ENCODE data around the gene PHF1. TPM values are rescaled to one million over a fixed set of nuclear protein-coding genes. Genes with fewer than 3 reads are reported as not detected.

The PHF1 gene
- total and polyA plus RNA-seq, 4 donors = 17.2 to 128 (median 85.6) TPM

GRCh38 chr6:33407132-33407718, 3.6 kb upstream of the PHF1 start:
- peaks cover 15% of the 10 kb centered on the region for H3K4me1 ChIP-seq (ENCODE audit: control insufficient read depth, insufficient read depth, low read length)
- no peaks in the 10 kb centered on the region for H3K27me3 ChIP-seq (ENCODE audit: control insufficient read depth, insufficient read depth, low read length)
- no peak overlapping the region for H3K27ac ChIP-seq (ENCODE audit: low read depth, low read length)
- no peak overlapping the region for H3K4me3 ChIP-seq (ENCODE audit: low read depth, low read length)
- peak in 1 of 6 donors; percentile 39 for DNase-seq (ENCODE audit: low read depth in 4 of 6, low spot score in 6 of 6)
- WGBS (ENCODE audit: insufficient coverage) = 100% methylated on average over 4 of the region's 5 CpGs
- peaks cover 25% of the 10 kb centered on the region for H3K36me3 ChIP-seq (ENCODE audit: control insufficient read depth, insufficient read depth, low read length)
- no peaks in the 10 kb centered on the region for H3K9me3 ChIP-seq (ENCODE audit: control insufficient read depth, insufficient read depth, low read length)

GRCh38 chr6:33410050-33410710, 634 bp upstream of the PHF1 start:
- peaks cover 16% of the 10 kb centered on the region for H3K4me1 ChIP-seq (ENCODE audit: control insufficient read depth, insufficient read depth, low read length)
- peak overlapping the region; percentile 97 for H3K27ac ChIP-seq (ENCODE audit: low read depth, low read length)
- no peaks in the 10 kb centered on the region for H3K27me3 ChIP-seq (ENCODE audit: control insufficient read depth, insufficient read depth, low read length)
- H3K36me3 ChIP-seq (ENCODE audit: control insufficient read depth, insufficient read depth, low read length) = peaks cover 43% of the 10 kb centered on the region
- H3K9me3 ChIP-seq (ENCODE audit: control insufficient read depth, insufficient read depth, low read length) = no peaks in the 10 kb centered on the region
- H3K4me3 ChIP-seq (ENCODE audit: low read depth, low read length) = peak overlapping the region; percentile 83
- 0% methylated on average over 53 of the region's 65 CpGs for WGBS (ENCODE audit: insufficient coverage)
- peak in 5 of 6 donors; percentile 88 to 99 (median 95) for DNase-seq (ENCODE audit: low read depth in 4 of 6, low spot score in 6 of 6)

- H3K4me1 ChIP-seq (ENCODE audit: control insufficient read depth, insufficient read depth, low read length) = peaks cover 23% of the 10 kb centered on the region
- H3K4me3 ChIP-seq (ENCODE audit: low read depth, low read length) = peak overlapping the region; percentile 71
- H3K9me3 ChIP-seq (ENCODE audit: control insufficient read depth, insufficient read depth, low read length) = no peaks in the 10 kb centered on the region
- WGBS (ENCODE audit: insufficient coverage) = 36% methylated on average over 5 of the region's 6 CpGs
- H3K27ac ChIP-seq (ENCODE audit: low read depth, low read length) = peak overlapping the region; percentile 76
- H3K27me3 ChIP-seq (ENCODE audit: control insufficient read depth, insufficient read depth, low read length) = no peaks in the 10 kb centered on the region
- peaks cover 45% of the 10 kb centered on the region for H3K36me3 ChIP-seq (ENCODE audit: control insufficient read depth, insufficient read depth, low read length)
- no peak for DNase-seq (ENCODE audit: low read depth in 4 of 6, low spot score in 6 of 6)
These were observed 805 bp downstream of the PHF1 start for GRCh38 chr6:33411632-33412005.

- H3K27me3 ChIP-seq (ENCODE audit: control insufficient read depth, insufficient read depth, low read length) = no peaks in the 10 kb centered on the region
- peaks cover 31% of the 10 kb centered on the region for H3K4me1 ChIP-seq (ENCODE audit: control insufficient read depth, insufficient read depth, low read length)
- WGBS (ENCODE audit: insufficient coverage) = 88% methylated on average over 7 of the region's 10 CpGs
- peaks cover 47% of the 10 kb centered on the region for H3K36me3 ChIP-seq (ENCODE audit: control insufficient read depth, insufficient read depth, low read length)
- H3K4me3 ChIP-seq (ENCODE audit: low read depth, low read length) = no peak overlapping the region
- no peak overlapping the region for H3K27ac ChIP-seq (ENCODE audit: low read depth, low read length)
- H3K9me3 ChIP-seq (ENCODE audit: control insufficient read depth, insufficient read depth, low read length) = no peaks in the 10 kb centered on the region
- no peak for DNase-seq (ENCODE audit: low read depth in 4 of 6, low spot score in 6 of 6)
These were observed 1.6 kb downstream of the PHF1 start for GRCh38 chr6:33412140-33413009.

GRCh38 chr6:33413241-33414120, 2.7 kb downstream of the PHF1 start:
- Histone ChIP-seq H3K27me3 (ENCODE audit: control insufficient read depth, insufficient read depth, low read length) (no peaks in the 10 kb centered on the region), H3K4me1 (ENCODE audit: control insufficient read depth, insufficient read depth, low read length) (peaks cover 38% of the 10 kb centered on the region), H3K4me3 (ENCODE audit: low read depth, low read length) (no peak overlapping the region), H3K9me3 (ENCODE audit: control insufficient read depth, insufficient read depth, low read length) (no peaks in the 10 kb centered on the region), H3K27ac (ENCODE audit: low read depth, low read length) (no peak overlapping the region), H3K36me3 (ENCODE audit: control insufficient read depth, insufficient read depth, low read length) (peaks cover 47% of the 10 kb centered on the region)
- 81% methylated on average over 7 of the region's 14 CpGs for WGBS (ENCODE audit: insufficient coverage)
- no peak for DNase-seq (ENCODE audit: low read depth in 4 of 6, low spot score in 6 of 6)

- no peak for DNase-seq (ENCODE audit: low read depth in 4 of 6, low spot score in 6 of 6)
- 83% methylated on average over 5 of the region's 12 CpGs for WGBS (ENCODE audit: insufficient coverage)
- Histone ChIP-seq H3K36me3 (ENCODE audit: control insufficient read depth, insufficient read depth, low read length) (peaks cover 47% of the 10 kb centered on the region), H3K4me3 (ENCODE audit: low read depth, low read length) (no peak overlapping the region), H3K27ac (ENCODE audit: low read depth, low read length) (no peak overlapping the region), H3K9me3 (ENCODE audit: control insufficient read depth, insufficient read depth, low read length) (no peaks in the 10 kb centered on the region), H3K4me1 (ENCODE audit: control insufficient read depth, insufficient read depth, low read length) (peaks cover 44% of the 10 kb centered on the region), H3K27me3 (ENCODE audit: control insufficient read depth, insufficient read depth, low read length) (no peaks in the 10 kb centered on the region)
These were observed 3.9 kb downstream of the PHF1 start for GRCh38 chr6:33414592-33415271.

GRCh38 chr6:33415831-33416230, 5.0 kb downstream of the PHF1 start:
- no peak for DNase-seq (ENCODE audit: low read depth in 4 of 6, low spot score in 6 of 6)
- peaks cover 43% of the 10 kb centered on the region for H3K4me1 ChIP-seq (ENCODE audit: control insufficient read depth, insufficient read depth, low read length)
- no peak overlapping the region for H3K4me3 ChIP-seq (ENCODE audit: low read depth, low read length)
- no peaks in the 10 kb centered on the region for H3K9me3 ChIP-seq (ENCODE audit: control insufficient read depth, insufficient read depth, low read length)
- H3K27ac ChIP-seq (ENCODE audit: low read depth, low read length) = no peak overlapping the region
- H3K36me3 ChIP-seq (ENCODE audit: control insufficient read depth, insufficient read depth, low read length) = peaks cover 47% of the 10 kb centered on the region
- WGBS (ENCODE audit: insufficient coverage) = 100% methylated on average over 1 of the region's 9 CpGs
- H3K27me3 ChIP-seq (ENCODE audit: control insufficient read depth, insufficient read depth, low read length) = no peaks in the 10 kb centered on the region

GRCh38 chr6:33416386-33417127, 5.7 kb downstream of the PHF1 start:
- Histone ChIP-seq H3K9me3 (ENCODE audit: control insufficient read depth, insufficient read depth, low read length) (no peaks in the 10 kb centered on the region), H3K27me3 (ENCODE audit: control insufficient read depth, insufficient read depth, low read length) (no peaks in the 10 kb centered on the region), H3K27ac (ENCODE audit: low read depth, low read length) (no peak overlapping the region), H3K4me3 (ENCODE audit: low read depth, low read length) (peak overlapping the region; percentile 94), H3K36me3 (ENCODE audit: control insufficient read depth, insufficient read depth, low read length) (peaks cover 47% of the 10 kb centered on the region), H3K4me1 (ENCODE audit: control insufficient read depth, insufficient read depth, low read length) (peaks cover 40% of the 10 kb centered on the region)
- DNase-seq (ENCODE audit: low read depth in 4 of 6, low spot score in 6 of 6) = no peak
- 85% methylated on average over 4 of the region's 12 CpGs for WGBS (ENCODE audit: insufficient coverage)
